Heart right ventricle (tissue), 16 donors: ENCODE measurements around the gene SLIT1. TPM values are rescaled to one million over a fixed set of nuclear protein-coding genes. Genes with fewer than 3 reads are reported as not detected.

ENCODE experiments used
- ATAC-seq, 8 donors: fragments of 200-7000 bp; cut with Tn5 transposase; one replicate each; pipeline ENCODE4 v1.9.1; 2020; ENCODE audit warnings: mild to moderate bottlenecking in 8 of 8, moderate library complexity in 8 of 8, moderate number of reproducible peaks in 1 of 8
- DNase-seq, 2 donors: peaks; one replicate each; pipeline ENCODE4 v3.0.0-alpha.2; 2020
- H3K27ac ChIP-seq, 10 donors: fragments of 200-600 bp; sonication (generic) in 2 of 10; one replicate each; pipeline versions ENCODE4 v1.5.0 to v1.8.0; 2020 to 2022; ENCODE audit warnings: mild to moderate bottlenecking in 3 of 10
- H3K27me3 ChIP-seq, 7 donors: fragments of 200-600 bp; one replicate each; pipeline ENCODE4 v1.8.0; 2021 to 2022; ENCODE audit warnings: mild to moderate bottlenecking in 2 of 7
- H3K36me3 ChIP-seq, 9 donors: fragments of 200-600 bp; sonication (generic) in 1 of 9; one replicate each; pipeline versions ENCODE4 v1.5.0 to v1.8.0; 2020 to 2022; ENCODE audit warnings: mild to moderate bottlenecking in 2 of 9
- H3K4me1 ChIP-seq, 9 donors: fragments of 200-600 bp; sonication (generic) in 1 of 9; one replicate each; pipeline versions ENCODE4 v1.5.0 to v1.8.0; 2020 to 2022; ENCODE audit warnings: mild to moderate bottlenecking in 4 of 9
- H3K4me3 ChIP-seq, 10 donors: fragments of 200-600 bp; sonication (generic) in 2 of 10; one replicate each; pipeline versions ENCODE4 v1.5.0 to v1.8.0; 2020 to 2022; ENCODE audit warnings: mild to moderate bottlenecking in 7 of 10, moderate library complexity in 2 of 10
- H3K9me3 ChIP-seq, 11 donors: fragments of 200-600 bp in 10 of 11; sonication (generic) in 2 of 11; one replicate each; pipeline versions ENCODE4 v1.5.0 to v1.8.0; 2013 to 2022; ENCODE audit warnings: mild to moderate bottlenecking in 2 of 11, control low read depth in 1 of 11, moderate library complexity in 1 of 11
- WGBS, 2 donors: extraction: QIAGEN DNeasy Blood & Tissue Kit; methylation state at CpG; one replicate each; pipeline ENCODE4 v1.1.7; 2013; ENCODE audit warnings: inconsistent platforms in 1 of 2; 5-methylcytosine and 5-hydroxymethylcytosine counted together
- intact Hi-C, 10 donors: fragments of 100-400 bp; cut with DNase I; formaldehyde crosslinking; loops; one replicate each; pipeline versions ENCODE4 v1.11.1 to v1.14.2; 2022
- polyA plus RNA-seq, 2 donors: library from polyadenylated mRNA; stranded (reverse); fragments of 200-250 nt; gene quantifications; one replicate each; pipeline ENCODE4 v1.2.3, GENCODE V29; 2013
- total RNA-seq, 10 donors: library from RNA; stranded (reverse); fragmentation: NEBNext Ultra II Directional in 3 of 10; extraction: Animal tissue kit (Norgen Biotek cat#: 25700) in 3 of 10; gene quantifications; one replicate each; pipeline versions ENCODE4 v1.2.1 to v1.2.4, GENCODE V29; 2021 to 2023
- TF ChIP-seq, protein P1 (sequence below), 9 donors: fragments of 200-600 bp; sonication (generic) in 2 of 9; IDR thresholded peaks; one replicate each; pipeline versions ENCODE4 v1.5.0 to v1.8.0; 2021 to 2022; ENCODE audit warnings: antibody characterized with exemption in 9 of 9, mild to moderate bottlenecking in 5 of 9, moderate library complexity in 1 of 9
- donor health status: Arrhythmogenic right ventricular cardiomyopathy.
- donor health status: ischemic (EF 13 %, LVEDD 7.1; RV severe dilation, severe dysfunction).
- donor health status: healthy with polysubstance abuse.
- donor health status: DM: no; HTN: yes; CAD: no.
- donor health status: DM: no; HTN: no; CAD: no.
- donor health status: ischemic (EF 25% LVEDD 6.9; RV normal size, moderate dysfunction).
- donor health status: ischemic (EF 25% LVEDD 5.7; RV mildly dilated, moderate dysfunction).
- donor health status: healthy.
- donor health status: DM: yes; HTN: yes; CAD: no.
- donor health status: Ischemic cardiomyopathy.
- donor health status: ischemic (EF 35%, LVEDD 5.7; RV mildly dilated, moderate dysfunction).
- donor health status: nonischemic (EF 11% LVEDD 7.7; RV severe dilation, severe dysfunction).
- donor health status: DM: yes; HTN: yes; CAD: no.
- donor health status: PGD.
- donor health status: ischemic (EF 29% LVEDD 5.4; RV normal size, mild dysfunction).
- donor health status: nonischemic (EF 23%, LVEDD 6.1; RV moderate dilation, normal function).

Gene SLIT1
- total and polyA plus RNA-seq, 12 donors = 0.04 to 0.31 (median 0.13) TPM; not detected in 1

DNA sequence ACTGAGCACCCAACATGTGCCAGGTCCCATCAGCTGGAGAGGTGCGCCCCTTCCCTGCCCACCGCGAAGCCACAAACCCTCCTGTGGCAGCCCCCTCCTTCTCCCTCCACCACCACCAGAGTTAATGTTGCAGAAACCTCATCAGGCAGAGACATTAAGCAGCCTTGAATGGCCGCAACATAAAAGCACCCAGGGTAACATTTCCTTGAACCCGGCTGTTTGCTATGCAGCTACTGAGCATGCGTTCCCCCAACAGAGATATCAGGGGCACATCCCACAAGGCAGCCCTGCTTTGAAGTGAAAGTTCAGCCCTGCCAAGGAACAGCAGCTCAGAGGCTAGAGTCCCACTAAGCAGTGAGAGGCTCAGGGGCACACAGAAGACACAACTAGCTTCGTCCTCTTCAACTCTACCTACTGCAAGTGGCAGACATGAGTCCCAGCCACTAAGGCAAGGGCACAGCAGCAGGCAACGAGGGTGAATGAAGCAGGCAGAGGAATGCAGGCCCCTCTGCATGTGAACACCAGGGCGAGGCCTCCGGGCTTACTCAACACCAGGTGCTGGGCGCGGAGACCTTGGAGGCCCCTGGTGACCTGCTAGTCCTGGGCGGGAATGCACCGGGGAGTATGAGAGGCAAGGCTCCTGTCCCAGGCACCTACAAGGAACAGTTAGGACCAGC is 107.4 kb downstream of the SLIT1 start:
- no peak for DNase-seq
- Histone ChIP-seq H3K4me1 (no peaks in the 10 kb centered on the region), H3K9me3 (no peaks in the 10 kb centered on the region), H3K27ac (no peak overlapping the region), H3K4me3 (no peak overlapping the region), H3K27me3 (peaks cover 0 to 20% (median 3%) of the 10 kb centered on the region in 7 donors), H3K36me3 (no peaks in the 10 kb centered on the region)
- 80% methylated on average over 14 of the region's 14 CpGs for WGBS, 2 donors
- intact Hi-C loops = loop anchor here in 2 of 10 donors (5.0 kb wide), 2 partner anchors 39 to 119 kb away; no protein-coding TSS in a partner anchor
- TF ChIP-seq, protein P1, sequence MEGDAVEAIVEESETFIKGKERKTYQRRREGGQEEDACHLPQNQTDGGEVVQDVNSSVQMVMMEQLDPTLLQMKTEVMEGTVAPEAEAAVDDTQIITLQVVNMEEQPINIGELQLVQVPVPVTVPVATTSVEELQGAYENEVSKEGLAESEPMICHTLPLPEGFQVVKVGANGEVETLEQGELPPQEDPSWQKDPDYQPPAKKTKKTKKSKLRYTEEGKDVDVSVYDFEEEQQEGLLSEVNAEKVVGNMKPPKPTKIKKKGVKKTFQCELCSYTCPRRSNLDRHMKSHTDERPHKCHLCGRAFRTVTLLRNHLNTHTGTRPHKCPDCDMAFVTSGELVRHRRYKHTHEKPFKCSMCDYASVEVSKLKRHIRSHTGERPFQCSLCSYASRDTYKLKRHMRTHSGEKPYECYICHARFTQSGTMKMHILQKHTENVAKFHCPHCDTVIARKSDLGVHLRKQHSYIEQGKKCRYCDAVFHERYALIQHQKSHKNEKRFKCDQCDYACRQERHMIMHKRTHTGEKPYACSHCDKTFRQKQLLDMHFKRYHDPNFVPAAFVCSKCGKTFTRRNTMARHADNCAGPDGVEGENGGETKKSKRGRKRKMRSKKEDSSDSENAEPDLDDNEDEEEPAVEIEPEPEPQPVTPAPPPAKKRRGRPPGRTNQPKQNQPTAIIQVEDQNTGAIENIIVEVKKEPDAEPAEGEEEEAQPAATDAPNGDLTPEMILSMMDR (IDR thresholded peaks at IDR 0.05) = no peak
- ATAC-seq = no peak

DNA sequence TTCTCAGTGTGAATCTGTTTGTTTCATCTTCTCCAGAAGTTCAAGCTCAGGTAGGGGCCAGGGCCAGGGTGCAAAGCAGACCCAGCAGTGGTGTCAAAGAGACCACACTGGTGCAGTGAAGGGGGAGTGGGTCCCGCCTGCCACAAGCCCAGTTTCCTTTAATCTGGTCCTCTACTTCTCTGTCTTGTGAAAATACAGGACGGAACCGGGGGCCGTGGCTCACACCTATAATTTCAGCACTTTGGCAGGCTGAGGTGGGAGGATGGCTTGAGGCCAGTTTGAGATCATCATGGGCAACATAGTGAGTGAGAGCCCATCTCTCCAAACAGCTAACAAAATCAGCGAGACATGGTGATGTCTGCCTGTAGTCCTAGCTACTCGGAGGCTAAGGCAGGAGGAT is 109.0 kb downstream of the SLIT1 start:
- Histone ChIP-seq H3K9me3 (no peaks in the 10 kb centered on the region), H3K4me3 (no peak overlapping the region), H3K27ac (no peak overlapping the region), H3K36me3 (no peaks in the 10 kb centered on the region), H3K4me1 (peaks cover 0 to 3% (median 0%) of the 10 kb centered on the region in 9 donors), H3K27me3 (peaks cover 0 to 36% (median 16%) of the 10 kb centered on the region in 7 donors)
- intact Hi-C loops = loop anchor here in 2 of 10 donors (5.0 kb wide), 2 partner anchors 41 to 121 kb away; no protein-coding TSS in a partner anchor
- TF ChIP-seq, protein P1 (IDR thresholded peaks at IDR 0.05) = no peak
- 71 to 82% methylated on average over 6 of the region's 6 CpGs for WGBS, 2 donors
- ATAC-seq (no peak), DNase-seq (no peak)

DNA sequence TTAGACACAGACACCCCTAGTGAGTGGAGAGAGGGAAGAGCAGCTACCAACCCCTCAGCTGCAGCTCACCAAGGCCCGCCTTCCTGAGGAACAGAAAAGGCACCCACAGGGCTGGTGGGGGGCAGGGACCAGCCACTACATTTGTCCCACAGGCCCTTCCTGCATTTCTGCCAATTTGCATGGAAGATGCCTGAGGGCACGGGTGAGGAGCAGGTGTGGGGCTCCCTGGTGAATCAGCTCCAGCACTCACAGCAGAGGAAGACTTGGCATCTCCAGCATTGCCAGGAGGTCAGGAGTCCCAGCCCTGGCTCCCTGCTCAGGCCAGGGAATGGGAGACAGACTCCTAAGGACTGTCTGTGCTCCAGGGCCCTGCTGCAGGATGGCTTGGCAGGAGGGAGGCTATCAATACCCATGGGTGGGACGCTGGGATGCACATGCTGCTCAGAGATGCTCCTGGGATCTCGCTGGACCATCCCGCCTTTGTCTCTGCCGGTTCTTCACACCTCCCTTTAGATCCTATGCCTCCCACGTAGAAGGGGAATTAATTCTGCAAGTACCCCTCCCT is 109.7 kb downstream of the SLIT1 start:
- DNase-seq (no peak), ATAC-seq (no peak)
- Histone ChIP-seq H3K9me3 (no peaks in the 10 kb centered on the region), H3K36me3 (no peaks in the 10 kb centered on the region), H3K27me3 (peaks cover 0 to 37% (median 18%) of the 10 kb centered on the region in 7 donors), H3K27ac (no peak overlapping the region), H3K4me1 (peaks cover 0 to 3% (median 0%) of the 10 kb centered on the region in 9 donors), H3K4me3 (no peak overlapping the region)
- 76 to 79% methylated on average over 7 of the region's 7 CpGs for WGBS, 2 donors
- TF ChIP-seq, protein P1 (IDR thresholded peaks at IDR 0.05) = no peak
- intact Hi-C loops = loop anchor here in 3 of 10 donors (2.0 to 5.0 kb wide), 3 partner anchors 41 to 135 kb away; no protein-coding TSS in a partner anchor

DNA sequence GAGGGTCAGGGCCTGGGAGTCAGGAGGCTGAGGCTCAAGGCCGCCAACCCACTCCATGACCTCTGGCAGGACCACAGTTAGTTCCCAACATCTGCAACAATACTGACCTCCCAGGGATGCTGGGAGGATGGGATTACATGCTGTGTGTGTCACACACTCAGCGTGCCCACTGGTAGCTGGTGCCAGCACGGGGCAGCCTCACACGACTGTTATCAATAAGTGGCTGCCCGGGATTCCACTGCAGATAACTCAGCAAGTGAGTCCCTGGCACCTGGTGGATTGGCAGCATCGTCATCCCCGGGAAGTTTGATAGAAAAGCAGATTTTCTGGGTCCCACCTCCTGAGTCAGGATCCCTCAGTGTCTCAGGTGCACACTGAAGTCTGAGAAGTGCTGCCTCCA is 110.3 kb downstream of the SLIT1 start:
- DNase-seq = no peak
- TF ChIP-seq, protein P1 (IDR thresholded peaks at IDR 0.05) = no peak
- intact Hi-C loops = loop anchor here in 3 of 10 donors (2.0 to 5.0 kb wide), 3 partner anchors 42 to 135 kb away; no protein-coding TSS in a partner anchor
- H3K36me3 ChIP-seq = no peaks in the 10 kb centered on the region
- H3K27me3 ChIP-seq = peaks cover 0 to 43% (median 18%) of the 10 kb centered on the region in 7 donors
- no peaks in the 10 kb centered on the region for H3K9me3 ChIP-seq
- H3K4me1 ChIP-seq = peaks cover 0 to 3% (median 0%) of the 10 kb centered on the region in 9 donors
- ATAC-seq = no peak
- no peak overlapping the region for H3K4me3 ChIP-seq
- no peak overlapping the region for H3K27ac ChIP-seq
- 51 to 59% methylated on average over 7 of the region's 7 CpGs for WGBS, 2 donors
